GM12875 (cell line): ENCODE measurements around the gene C6orf15.

Source experiments
- H3K4me3 ChIP-seq: one replicate; pipeline ENCODE4 v1.5.1; 2011; ENCODE audit warnings: low read depth, low read length, control low read depth
- CTCF ChIP-seq: IDR thresholded peaks from 2 replicates; pipeline ENCODE4 v1.5.1; 2011; ENCODE audit warnings: low read depth, mild to moderate bottlenecking, control low read depth, inconsistent platforms, low read length, moderate library complexity, borderline replicate concordance; ENCODE audit not compliant: insufficient read depth

The C6orf15 gene

GRCh38 chr6:31114970-31115849 lies 2.8 kb upstream of the C6orf15 start:
- no peak for TF ChIP-seq CTCF
- no peak overlapping the region for H3K4me3 ChIP-seq

- H3K4me3 ChIP-seq: no peak within 1 kb of the TSS
Observed at GRCh38 chr6:31114541-31114878, 2.1 kb upstream of the C6orf15 start, which contains the start of gene PSORS1C1. Gene PSORS1C1 (plus strand): TSS chr6:31114800. CDS start chr6:31129633, 14,833 bp downstream.

GRCh38 chr6:31113861-31114540 lies 1.6 kb upstream of the C6orf15 start:
- no peak overlapping the region for H3K4me3 ChIP-seq
- no peak for TF ChIP-seq CTCF

More at GRCh38 chr6:31114541-31114878, 2.1 kb upstream of the C6orf15 start, which contains the start of gene PSORS1C1:
- no peak for TF ChIP-seq CTCF

GRCh38 chr6:31111712-31112111 lies 663 bp downstream of the C6orf15 start:
- TF ChIP-seq CTCF: no peak

GRCh38 chr6:31110825-31111582 lies 1.4 kb downstream of the C6orf15 start:
- no peak overlapping the region for H3K4me3 ChIP-seq
- TF ChIP-seq CTCF: no peak

More at GRCh38 chr6:31111712-31112111, 663 bp downstream of the C6orf15 start:
- no peak overlapping the region for H3K4me3 ChIP-seq

GRCh38 chr6:31107052-31107451 lies 5.3 kb downstream of the C6orf15 start:
- TF ChIP-seq CTCF: no peak
- no peak overlapping the region for H3K4me3 ChIP-seq
